WI38 (cell line): ENCODE data around the gene ZNF628.

Source experiments
- H3K4me3 ChIP-seq: 2 replicates; pipeline ENCODE4 v1.5.1; 2011; ENCODE audit warnings: low read depth, mild to moderate bottlenecking, control low read depth, low read length
- TF ChIP-seq, protein P1 (sequence below): IDR thresholded peaks from 2 replicates; pipeline ENCODE4 v1.5.1; 2012; ENCODE audit warnings: low read depth, mild to moderate bottlenecking, control low read depth, low read length

ZNF628 gene

DNA sequence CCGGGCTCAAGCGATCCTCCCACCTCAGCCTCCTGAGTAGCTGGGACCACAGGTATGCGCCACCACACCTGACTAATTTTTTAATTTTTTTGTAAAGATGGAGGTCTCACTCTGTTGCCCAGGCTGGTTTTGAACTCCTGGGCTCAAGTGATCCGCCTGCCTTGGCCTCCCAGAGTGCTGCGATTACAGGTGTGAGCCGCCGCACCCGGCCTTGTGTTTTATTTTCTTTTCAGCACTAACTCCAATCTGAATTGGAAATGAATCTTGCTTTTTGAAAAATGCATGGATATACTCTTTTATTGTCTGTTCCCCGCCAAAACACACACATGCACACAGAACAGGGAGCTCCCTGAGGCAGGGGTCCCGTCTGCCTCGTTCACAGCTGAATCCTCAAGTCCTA, 13.7 kb upstream of the ZNF628 start:
- TF ChIP-seq, protein P1, sequence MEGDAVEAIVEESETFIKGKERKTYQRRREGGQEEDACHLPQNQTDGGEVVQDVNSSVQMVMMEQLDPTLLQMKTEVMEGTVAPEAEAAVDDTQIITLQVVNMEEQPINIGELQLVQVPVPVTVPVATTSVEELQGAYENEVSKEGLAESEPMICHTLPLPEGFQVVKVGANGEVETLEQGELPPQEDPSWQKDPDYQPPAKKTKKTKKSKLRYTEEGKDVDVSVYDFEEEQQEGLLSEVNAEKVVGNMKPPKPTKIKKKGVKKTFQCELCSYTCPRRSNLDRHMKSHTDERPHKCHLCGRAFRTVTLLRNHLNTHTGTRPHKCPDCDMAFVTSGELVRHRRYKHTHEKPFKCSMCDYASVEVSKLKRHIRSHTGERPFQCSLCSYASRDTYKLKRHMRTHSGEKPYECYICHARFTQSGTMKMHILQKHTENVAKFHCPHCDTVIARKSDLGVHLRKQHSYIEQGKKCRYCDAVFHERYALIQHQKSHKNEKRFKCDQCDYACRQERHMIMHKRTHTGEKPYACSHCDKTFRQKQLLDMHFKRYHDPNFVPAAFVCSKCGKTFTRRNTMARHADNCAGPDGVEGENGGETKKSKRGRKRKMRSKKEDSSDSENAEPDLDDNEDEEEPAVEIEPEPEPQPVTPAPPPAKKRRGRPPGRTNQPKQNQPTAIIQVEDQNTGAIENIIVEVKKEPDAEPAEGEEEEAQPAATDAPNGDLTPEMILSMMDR: no peak
- no peak overlapping the region for H3K4me3 ChIP-seq

DNA sequence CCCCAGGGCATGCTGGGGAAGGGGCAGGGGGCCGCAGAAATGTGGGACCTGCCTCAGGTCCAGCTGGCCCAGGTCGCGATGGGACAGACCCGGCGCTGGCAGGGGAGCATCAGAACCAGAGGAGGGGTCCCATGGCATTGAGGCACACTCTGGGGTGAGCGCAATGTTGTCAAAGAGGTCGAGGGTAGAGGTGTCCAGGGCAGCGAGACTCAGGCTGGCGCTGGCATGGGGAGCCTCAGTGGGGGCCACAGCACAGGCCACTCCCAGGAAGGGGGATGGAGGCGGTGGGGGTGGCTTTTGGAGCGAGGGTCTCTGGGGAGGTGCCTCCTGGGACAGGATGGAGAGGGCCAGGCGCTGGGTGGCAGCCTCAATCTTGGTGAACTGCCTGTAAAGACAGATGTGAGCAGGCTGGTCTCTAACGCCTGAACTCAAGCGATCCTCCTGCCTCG, 12.8 kb upstream of the ZNF628 start:
- TF ChIP-seq, protein P1: no peak
- H3K4me3 ChIP-seq: no peak overlapping the region

DNA sequence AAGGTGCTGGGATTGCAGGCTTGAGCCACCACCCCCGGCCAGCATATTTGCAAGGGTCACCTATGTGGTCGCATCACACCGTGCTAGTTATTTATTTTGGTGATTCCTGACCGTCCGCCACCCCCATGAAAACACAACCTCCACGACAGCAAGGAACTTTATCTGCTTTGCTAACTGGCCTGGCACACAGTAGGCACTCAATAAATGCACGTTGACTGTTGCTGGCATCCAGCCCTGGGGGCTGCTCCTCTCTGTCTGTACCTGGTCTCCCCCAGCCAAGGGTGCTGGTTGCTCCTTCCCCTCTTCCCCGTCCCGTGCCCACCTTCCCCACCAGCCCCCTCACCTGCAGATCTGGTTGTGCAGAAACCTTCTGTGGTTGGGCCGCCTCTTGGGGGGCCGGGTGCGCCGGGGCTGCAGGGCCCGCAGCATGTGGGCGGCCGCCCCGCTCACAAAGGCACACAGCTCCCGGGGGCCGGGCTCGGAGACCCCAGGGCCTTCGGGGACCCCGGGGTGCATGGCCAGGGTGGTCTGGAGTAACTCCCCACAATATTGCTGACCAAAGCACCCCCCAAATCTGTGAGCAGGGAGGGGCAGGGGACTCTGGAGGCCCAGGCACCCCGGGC, 12.3 kb upstream of the ZNF628 start:
- TF ChIP-seq, protein P1: no peak
- no peak overlapping the region for H3K4me3 ChIP-seq

DNA sequence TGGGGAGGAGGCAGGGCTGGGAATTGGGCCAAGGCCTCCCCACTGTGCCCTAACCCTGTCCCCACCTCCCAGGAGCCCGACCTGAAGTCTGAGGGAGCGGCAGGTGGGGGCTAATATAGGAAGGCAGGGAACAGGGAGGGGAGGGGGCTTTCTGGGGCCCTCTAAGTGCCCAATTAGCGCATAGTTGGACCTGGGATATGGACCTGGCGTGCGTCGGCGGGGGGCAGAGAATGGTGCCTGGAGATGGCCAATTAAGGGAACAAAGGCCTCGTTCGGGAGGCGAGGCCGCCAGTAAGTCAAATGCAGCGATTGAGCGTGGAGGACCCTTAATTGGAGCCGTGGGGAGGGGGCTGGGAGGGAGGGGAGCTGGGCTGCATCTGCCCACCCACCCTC, 11.8 kb upstream of the ZNF628 start, which contains the start of gene C19orf85:
Gene C19orf85 (minus strand): TSS at position 90 of the 393 bp plus-strand sequence. CDS start 197 bp downstream, outside the sequence.
- H3K4me3 ChIP-seq: no peak within 1 kb of the TSS

DNA sequence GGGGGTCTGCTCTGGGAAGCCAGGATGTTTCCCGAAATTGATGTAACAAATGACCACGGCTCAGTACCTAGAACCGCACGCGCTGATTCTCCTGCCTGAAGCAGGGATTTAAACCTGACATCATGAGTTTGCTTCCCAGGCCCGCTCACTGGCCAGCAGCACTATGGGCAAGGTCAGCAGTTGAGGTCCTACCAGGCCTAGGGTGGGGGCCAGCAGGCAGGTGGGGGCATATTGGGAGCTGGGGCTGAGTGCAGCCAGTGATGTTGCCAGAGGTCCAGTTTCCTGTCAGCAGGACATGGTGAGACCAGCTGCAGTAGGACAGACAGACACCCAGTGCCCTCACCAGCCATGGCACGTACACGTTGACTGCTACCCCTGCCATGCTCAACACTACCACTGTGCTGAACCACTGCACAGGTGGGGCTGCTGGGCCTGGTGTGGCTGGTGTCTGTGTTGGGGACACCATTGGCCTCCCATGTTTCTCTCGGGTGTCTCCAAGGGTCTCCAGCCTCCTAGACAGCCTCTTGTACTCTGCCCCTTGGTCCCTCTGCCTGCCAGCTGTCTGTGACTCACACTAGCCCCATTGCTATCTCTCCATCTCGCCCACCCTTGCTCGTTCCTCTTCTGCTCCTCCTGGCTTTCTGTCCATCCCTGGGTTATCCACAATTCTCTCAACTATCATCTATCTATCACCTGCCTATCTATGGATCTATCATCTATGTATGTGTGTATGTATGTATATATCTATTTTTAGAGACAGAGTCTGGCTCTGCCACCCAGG, 10.8 kb upstream of the ZNF628 start:
- TF ChIP-seq, protein P1: no peak
- H3K4me3 ChIP-seq: no peak overlapping the region

More for the DNA sequence above, 11.8 kb upstream of the ZNF628 start, which contains the start of gene C19orf85:
- TF ChIP-seq, protein P1: no peak

DNA sequence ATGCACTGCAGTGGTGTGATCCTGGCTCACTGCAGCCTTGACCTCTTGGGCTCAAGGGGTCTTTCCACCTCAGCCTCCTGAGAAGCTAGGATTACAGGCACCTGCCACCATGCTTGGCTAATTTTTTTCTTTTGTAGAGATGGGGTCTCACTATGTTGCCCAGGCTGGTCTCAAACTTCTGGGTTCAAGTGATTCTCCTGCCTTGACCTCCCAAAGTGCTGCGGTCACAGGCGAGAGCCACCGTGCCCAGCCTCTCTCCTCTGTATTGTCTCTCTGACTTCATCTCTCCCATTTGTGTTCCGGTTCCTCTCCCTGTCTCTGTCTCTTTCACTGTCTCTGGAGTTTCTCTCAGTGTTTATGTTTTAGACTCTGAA, 10.2 kb upstream of the ZNF628 start:
- TF ChIP-seq, protein P1: no peak
- no peak overlapping the region for H3K4me3 ChIP-seq
